ENCODE results near the gene NET1. TPM values are rescaled to one million over a fixed set of nuclear protein-coding genes. Genes with fewer than 3 reads are reported as not detected.

The NET1 gene
- polyA plus RNA-seq, 1 of the 3 experiments (the other 2 are of a cell fraction), result 4.7 TPM

GRCh38 chr10:5442990-5443370, 30.6 kb downstream of the NET1 start:
- 90% methylated on average over 1 of the region's 1 CpG for WGBS (ENCODE audit: low lambda C conversion rate)

DNA sequence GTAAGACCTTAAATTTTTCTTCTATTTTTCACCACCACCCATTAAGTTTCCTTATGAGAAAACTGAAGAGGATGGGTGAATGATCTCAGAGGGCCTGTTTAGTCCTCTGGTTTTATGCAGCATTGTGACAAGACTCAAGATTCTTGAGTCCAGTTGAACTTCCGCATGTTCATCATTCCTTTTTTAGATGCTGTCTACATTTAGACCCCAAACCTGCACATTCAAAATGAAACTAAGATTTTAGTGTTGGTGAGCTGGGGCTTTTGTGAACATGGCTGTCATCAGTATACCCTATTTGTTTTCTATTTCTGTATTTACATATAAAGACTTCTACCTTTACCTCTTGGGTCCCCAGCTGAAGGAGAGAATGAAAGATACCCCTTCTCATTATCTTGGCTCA, 31.1 kb downstream of the NET1 start:
- Histone ChIP-seq H3K4me1 (ENCODE audit: control insufficient read depth in 1 of 2, insufficient read depth in 2 of 2, low read depth in 1 of 2, low read length in 1 of 2) (peaks cover 0 to 16% of the 10 kb centered on the region in 2 experiments; a peak in 2 of 4 replicates), H3K4me2 (no peak overlapping the region), H2AFZ (ENCODE audit: low read depth) (no peak overlapping the region), H3K4me3 (ENCODE audit: low read depth in 2 of 2, low read length in 1 of 2) (no peak overlapping the region), H3K9me2 (no peaks in the 10 kb centered on the region), H3K36me3 (replicated peaks in 1 of 2; ENCODE audit: control insufficient read depth in 1 of 2, insufficient read depth in 2 of 2, low read length in 1 of 2) (peaks cover 0 to 2% of the 10 kb centered on the region in 2 experiments), H3K79me2 (ENCODE audit: insufficient read depth) (peaks cover 8% of the 10 kb centered on the region; the same call in 1 of the 2 replicates), H3K9ac (no peak overlapping the region), H3K27ac (ENCODE audit: low read depth in 2 of 2, low read length in 1 of 2) (no peak overlapping the region), H3F3A (replicated peaks; ENCODE audit: insufficient read depth) (no peaks in the 10 kb centered on the region), H4K20me1 (ENCODE audit: insufficient read depth) (no peaks in the 10 kb centered on the region), H3K9me3 (no peaks in the 10 kb centered on the region), H3K27me3 (ENCODE audit: insufficient read depth) (no peaks in the 10 kb centered on the region)
- WGBS (ENCODE audit: low lambda C conversion rate), result 93% methylated on average over 1 of the region's 1 CpG
- TF ChIP-seq RAD21 (IDR thresholded peaks at IDR 0.05; ENCODE audit: low read length) (no peak), RFX5 (IDR thresholded peaks at IDR 0.05; ENCODE audit: low read length) (no peak)
- POLR2A ChIA-PET, result no interaction called here
- DNase-seq, result no peak
- CTCF ChIA-PET, result interaction anchor here (0.6 to 17.2 kb wide), 8 partner anchors 10 to 598 kb away, joined by 3 to 449 read pairs (median 6); no protein-coding TSS in a partner anchor

More at GRCh38 chr10:5442990-5443370, 30.6 kb downstream of the NET1 start:
- CTCF ChIA-PET, result interaction anchor here (0.6 to 17.2 kb wide), 21 partner anchors 10 to 598 kb away, joined by 3 to 449 read pairs (median 5); partner anchors contain the start of gene TASOR2
- Histone ChIP-seq H3K27ac (ENCODE audit: low read depth in 2 of 2, low read length in 1 of 2) (no peak overlapping the region), H3K9ac (no peak overlapping the region), H3K4me3 (ENCODE audit: low read depth in 2 of 2, low read length in 1 of 2) (no peak overlapping the region), H3F3A (replicated peaks; ENCODE audit: insufficient read depth) (no peaks in the 10 kb centered on the region), H3K4me2 (no peak overlapping the region), H3K9me3 (no peaks in the 10 kb centered on the region), H2AFZ (ENCODE audit: low read depth) (no peak overlapping the region), H3K9me2 (no peaks in the 10 kb centered on the region), H4K20me1 (ENCODE audit: insufficient read depth) (no peaks in the 10 kb centered on the region), H3K4me1 (ENCODE audit: control insufficient read depth in 1 of 2, insufficient read depth in 2 of 2, low read depth in 1 of 2, low read length in 1 of 2) (peaks cover 0 to 13% of the 10 kb centered on the region in 2 experiments; a peak in 2 of 4 replicates), H3K27me3 (ENCODE audit: insufficient read depth) (no peaks in the 10 kb centered on the region), H3K36me3 (replicated peaks in 1 of 2; ENCODE audit: control insufficient read depth in 1 of 2, insufficient read depth in 2 of 2, low read length in 1 of 2) (peaks cover 0 to 2% of the 10 kb centered on the region in 2 experiments), H3K79me2 (ENCODE audit: insufficient read depth) (0 out of 2 replicates have a peak, but pooled peaks cover 5% of the 10 kb centered on the region)
- POLR2A ChIA-PET, result no interaction called here
- DNase-seq, result no peak
- no peak for TF ChIP-seq RXRA (IDR thresholded peaks at IDR 0.05; ENCODE audit: borderline replicate concordance, low read depth)
- no peak for TF ChIP-seq CHD2 (IDR thresholded peaks at IDR 0.05; ENCODE audit: low read length, partially characterized antibody)
- no peak for TF ChIP-seq ELF1 (IDR thresholded peaks at IDR 0.05)
- TF ChIP-seq CTCF (IDR thresholded peaks at IDR 0.05), result no peak
- TF ChIP-seq FOSL2 (IDR thresholded peaks at IDR 0.05; ENCODE audit: borderline replicate concordance, low read depth), result no peak
- TF ChIP-seq MEF2A (IDR thresholded peaks at IDR 0.05; ENCODE audit: borderline replicate concordance, low read depth), result no peak
- TF ChIP-seq FOXM1 (IDR thresholded peaks at IDR 0.05; ENCODE audit: low read depth), result no peak

- H3K27me3 ChIP-seq (ENCODE audit: insufficient read depth), result no peaks in the 10 kb centered on the region
- no peaks in the 10 kb centered on the region for H3K9me3 ChIP-seq
- TF ChIP-seq FOXJ3 (CRISPR knock-in tag; IDR thresholded peaks at IDR 0.05) (no peak), ELF1 (IDR thresholded peaks at IDR 0.05) (no peak), POLR2AphosphoS5 (IDR thresholded peaks at IDR 0.05; ENCODE audit: low read depth, low read length) (no peak), TAF1 (IDR thresholded peaks at IDR 0.05; ENCODE audit: borderline replicate concordance, low read depth, low read length) (no peak), GABPA (IDR thresholded peaks at IDR 0.05; ENCODE audit: low read depth) (no peak), RFX5 (IDR thresholded peaks at IDR 0.05; ENCODE audit: low read length) (no peak)
- no peak overlapping the region for H3K9ac ChIP-seq
- no peaks in the 10 kb centered on the region for H3F3A ChIP-seq (replicated peaks; ENCODE audit: insufficient read depth)
- no peak overlapping the region for H3K4me2 ChIP-seq
- H3K4me3 ChIP-seq (ENCODE audit: low read depth in 2 of 2, low read length in 1 of 2), result no peak overlapping the region
- peaks cover 12% of the 10 kb centered on the region; the same call in 1 of the 2 replicates for H3K79me2 ChIP-seq (ENCODE audit: insufficient read depth)
- H3K36me3 ChIP-seq (replicated peaks in 1 of 2; ENCODE audit: control insufficient read depth in 1 of 2, insufficient read depth in 2 of 2, low read length in 1 of 2), result no peaks in the 10 kb centered on the region
- H2AFZ ChIP-seq (ENCODE audit: low read depth), result no peak overlapping the region
- no peaks in the 10 kb centered on the region for H4K20me1 ChIP-seq (ENCODE audit: insufficient read depth)
- 93% methylated on average over 5 of the region's 5 CpGs for WGBS (ENCODE audit: low lambda C conversion rate)
- H3K4me1 ChIP-seq (ENCODE audit: control insufficient read depth in 1 of 2, insufficient read depth in 2 of 2, low read depth in 1 of 2, low read length in 1 of 2), result peaks cover 2 to 23% of the 10 kb centered on the region in 2 experiments; a peak in 3 of 4 replicates
- H3K27ac ChIP-seq (ENCODE audit: low read depth in 2 of 2, low read length in 1 of 2), result no peak overlapping the region
- no peak for DNase-seq
- no peaks in the 10 kb centered on the region for H3K9me2 ChIP-seq
- ChIA-PET CTCF (interaction anchor here (1.0 to 17.2 kb wide), 6 partner anchors 10 to 595 kb away, joined by 3 to 449 read pairs (median 6); no protein-coding TSS in a partner anchor), POLR2A (no interaction called here)
Measured at GRCh38 chr10:5445006-5445405, 32.6 kb downstream of the NET1 start.
